HAP-1 (cell line): Measurements from ENCODE around the gene CRISPLD2.
"Not testable (repeated sequence)": the region's sequence is repeated elsewhere in the genome, so short reads cannot be mapped to it uniquely, and the experiment has no call there.

Source experiments
- DNase-seq, 2 experiments: peaks; one replicate each; pipeline ENCODE4 v3.0.0-alpha.2; 2016 to 2020; ENCODE audit warnings: low spot score in 2 of 2
- H3K27me3 ChIP-seq: fragments of 250-450 bp; sonication (Bioruptor Pico); 2 replicates; pipeline ENCODE4 v1.5.1; 2020; ENCODE audit warnings: low read depth, mild to moderate bottlenecking, moderate library complexity
- H3K36me3 ChIP-seq: fragments of 250-450 bp; sonication (Bioruptor Pico); replicated peaks from 2 replicates; pipeline ENCODE4 v1.5.1; 2020; ENCODE audit warnings: mild to moderate bottlenecking
- H3K4me1 ChIP-seq: fragments of 250-450 bp; sonication (Bioruptor Pico); 2 replicates; pipeline ENCODE4 v1.5.1; 2020; ENCODE audit warnings: mild to moderate bottlenecking
- H3K4me3 ChIP-seq: fragments of 250-450 bp; sonication (Bioruptor Pico); 2 replicates; pipeline ENCODE4 v1.5.1; 2020; ENCODE audit warnings: mild to moderate bottlenecking, moderate library complexity
- H3K9me3 ChIP-seq: fragments of 250-450 bp; sonication (Bioruptor Pico); 2 replicates; pipeline ENCODE4 v1.5.1; 2020; ENCODE audit warnings: mild to moderate bottlenecking, moderate library complexity
- in situ Hi-C: fragments of 300-500 bp; cut with MboI; formaldehyde crosslinking; loops from 3 replicates; pipeline ENCODE4 v1.14.3; 2020; ENCODE audit warnings: low sequenced_read_pairs, inconsistent platforms, mixed read lengths

Gene CRISPLD2

GRCh38 chr16:84932681-84933080, 112.9 kb downstream of the CRISPLD2 start:
- Histone ChIP-seq H3K36me3 (no peaks in the 10 kb centered on the region), H3K27me3 (no peaks in the 10 kb centered on the region; the same call in 1 of the 2 replicates), H3K4me3 (no peak overlapping the region), H3K4me1 (no peaks in the 10 kb centered on the region), H3K9me3 (no peaks in the 10 kb centered on the region)
- in situ Hi-C loops: no loop called here
- no peak for DNase-seq

- no peak for DNase-seq
- in situ Hi-C loops: no loop called here
- H3K36me3 ChIP-seq: no peaks in the 10 kb centered on the region
Observed at GRCh38 chr16:84933774-84934631, 114.2 kb downstream of the CRISPLD2 start.

GRCh38 chr16:84937196-84938005, 117.6 kb downstream of the CRISPLD2 start:
- H3K9me3 ChIP-seq: no peaks in the 10 kb centered on the region
- in situ Hi-C loops: no loop called here
- no peak overlapping the region for H3K4me3 ChIP-seq
- no peaks in the 10 kb centered on the region for H3K36me3 ChIP-seq
- no peaks in the 10 kb centered on the region; the same call in 1 of the 2 replicates for H3K27me3 ChIP-seq
- no peaks in the 10 kb centered on the region for H3K4me1 ChIP-seq
- DNase-seq: no peak

More at GRCh38 chr16:84933774-84934631, 114.2 kb downstream of the CRISPLD2 start:
- no peak overlapping the region for H3K4me3 ChIP-seq
- H3K27me3 ChIP-seq: no peaks in the 10 kb centered on the region; the same call in 1 of the 2 replicates
- no peaks in the 10 kb centered on the region for H3K9me3 ChIP-seq
- H3K4me1 ChIP-seq: no peaks in the 10 kb centered on the region

- DNase-seq, H3K36me3 ChIP-seq, H3K27me3 ChIP-seq, H3K4me1 ChIP-seq, H3K4me3 ChIP-seq, H3K9me3 ChIP-seq, in situ Hi-C loops: not testable (repeated sequence)
Observed at GRCh38 chr16:84938616-84939015, 118.8 kb downstream of the CRISPLD2 start.

- in situ Hi-C loops: no loop called here
Observed at GRCh38 chr16:84940670-84941551, 121.1 kb downstream of the CRISPLD2 start.

GRCh38 chr16:84941921-84942320, 122.1 kb downstream of the CRISPLD2 start:
- no peak for DNase-seq
- in situ Hi-C loops: no loop called here
- no peaks in the 10 kb centered on the region; the same call in 1 of the 2 replicates for H3K27me3 ChIP-seq

More at GRCh38 chr16:84940670-84941551, 121.1 kb downstream of the CRISPLD2 start:
- no peak for DNase-seq
- no peaks in the 10 kb centered on the region for H3K9me3 ChIP-seq
- H3K36me3 ChIP-seq: no peaks in the 10 kb centered on the region
- H3K4me1 ChIP-seq: no peaks in the 10 kb centered on the region
- no peak overlapping the region for H3K4me3 ChIP-seq
- H3K27me3 ChIP-seq: no peaks in the 10 kb centered on the region; the same call in 1 of the 2 replicates

GRCh38 chr16:84942786-84943185, 123.0 kb downstream of the CRISPLD2 start:
- H3K27me3 ChIP-seq: no peaks in the 10 kb centered on the region
- no peak for DNase-seq
- no peak overlapping the region for H3K4me3 ChIP-seq
- no peaks in the 10 kb centered on the region for H3K9me3 ChIP-seq
- H3K4me1 ChIP-seq: no peaks in the 10 kb centered on the region
- no peaks in the 10 kb centered on the region for H3K36me3 ChIP-seq
- in situ Hi-C loops: no loop called here

More at GRCh38 chr16:84941921-84942320, 122.1 kb downstream of the CRISPLD2 start:
- Histone ChIP-seq H3K4me3 (no peak overlapping the region), H3K36me3 (no peaks in the 10 kb centered on the region), H3K9me3 (no peaks in the 10 kb centered on the region), H3K4me1 (no peaks in the 10 kb centered on the region)

- Histone ChIP-seq H3K9me3 (no peaks in the 10 kb centered on the region), H3K4me1 (no peaks in the 10 kb centered on the region), H3K4me3 (no peak overlapping the region), H3K36me3 (no peaks in the 10 kb centered on the region), H3K27me3 (no peaks in the 10 kb centered on the region)
- in situ Hi-C loops: no loop called here
- no peak for DNase-seq
Observed at GRCh38 chr16:84943620-84944019, 123.8 kb downstream of the CRISPLD2 start.

GRCh38 chr16:84947022-84947421, 127.2 kb downstream of the CRISPLD2 start:
- Histone ChIP-seq H3K27me3 (no peaks in the 10 kb centered on the region), H3K36me3 (no peaks in the 10 kb centered on the region), H3K4me1 (no peaks in the 10 kb centered on the region), H3K9me3 (no peaks in the 10 kb centered on the region), H3K4me3 (no peak overlapping the region)
- in situ Hi-C loops: no loop called here
- DNase-seq: no peak

GRCh38 chr16:84947996-84948850, 128.4 kb downstream of the CRISPLD2 start:
- in situ Hi-C loops: no loop called here
- H3K4me3 ChIP-seq: no peak overlapping the region
- DNase-seq: no peak
- no peaks in the 10 kb centered on the region for H3K36me3 ChIP-seq
- no peaks in the 10 kb centered on the region for H3K9me3 ChIP-seq
- H3K4me1 ChIP-seq: no peaks in the 10 kb centered on the region
- no peaks in the 10 kb centered on the region for H3K27me3 ChIP-seq

GRCh38 chr16:84948851-84949610, 129.2 kb downstream of the CRISPLD2 start:
- Histone ChIP-seq H3K4me3 (no peak overlapping the region), H3K27me3 (no peaks in the 10 kb centered on the region), H3K4me1 (no peaks in the 10 kb centered on the region), H3K36me3 (no peaks in the 10 kb centered on the region), H3K9me3 (no peaks in the 10 kb centered on the region)
- DNase-seq: no peak
- in situ Hi-C loops: no loop called here

- in situ Hi-C loops: no loop called here
- DNase-seq: no peak
- no peaks in the 10 kb centered on the region for H3K4me1 ChIP-seq
- no peaks in the 10 kb centered on the region for H3K27me3 ChIP-seq
- no peaks in the 10 kb centered on the region for H3K9me3 ChIP-seq
- no peaks in the 10 kb centered on the region for H3K36me3 ChIP-seq
- no peak overlapping the region for H3K4me3 ChIP-seq
Observed at GRCh38 chr16:84949772-84950436, 130.1 kb downstream of the CRISPLD2 start.
